ENCODE results near the gene RASSF4. TPM values are rescaled to one million over a fixed set of nuclear protein-coding genes. Genes with fewer than 3 reads are reported as not detected.

The RASSF4 gene
- total and polyA plus RNA-seq, 4 experiments from 2014 or later: 0.08 to 1.8 (median 0.92) TPM

- H3K4me1 ChIP-seq (ENCODE audit: insufficient read depth, low read length): peaks cover 26% of the 10 kb centered on the region
- POLR2A ChIA-PET (ENCODE audit: partially characterized antibody): no interaction called here
- intact Hi-C loops (cut with micrococcal nuclease): no loop called here
- no peaks in the 10 kb centered on the region for H3K36me3 ChIP-seq (ENCODE audit: insufficient read depth, low read length)
- H3K4me3 ChIP-seq (ENCODE audit: low read length in 2 of 2): peak overlapping the region; percentile 54 to 77
- no peaks in the 10 kb centered on the region for H3K9me3 ChIP-seq (ENCODE audit: control insufficient read depth in 1 of 2, low read length in 2 of 2)
- no peak overlapping the region for H3K27ac ChIP-seq (ENCODE audit: low read depth, low read length)
- no peaks in the 10 kb centered on the region for H3K27me3 ChIP-seq (ENCODE audit: insufficient read depth, low read length)
- H3K36me3 Mint-ChIP-seq: peaks cover 6 to 11% of the 10 kb centered on the region in 2 donors
- H3K9me3 Mint-ChIP-seq: no peaks in the 10 kb centered on the region
- CTCF ChIA-PET (ENCODE audit: partially characterized antibody): interaction anchor here (1.2 kb wide), 1 partner anchor 27 kb away, joined by 4 read pairs; no protein-coding TSS in a partner anchor
- DNase-seq: no peak
- H3K4me1 Mint-ChIP-seq: peaks cover 7 to 30% (median 21%) of the 10 kb centered on the region in 4 donors
- H3K27ac Mint-ChIP-seq: no peak overlapping the region
- H3K4me3 Mint-ChIP-seq: peak overlapping the region; percentile 52 to 91 (median 88)
- no peaks in the 10 kb centered on the region for H3K27me3 Mint-ChIP-seq
These were observed 472 bp downstream of the RASSF4 start for GRCh38 chr10:44960088-44960460.

GRCh38 chr10:44960482-44961229, 1.1 kb downstream of the RASSF4 start:
- H3K36me3 ChIP-seq (ENCODE audit: insufficient read depth, low read length): no peaks in the 10 kb centered on the region
- no peak overlapping the region for H3K4me3 ChIP-seq (ENCODE audit: low read length in 2 of 2)
- H3K27me3 ChIP-seq (ENCODE audit: insufficient read depth, low read length): no peaks in the 10 kb centered on the region
- no peaks in the 10 kb centered on the region for H3K9me3 ChIP-seq (ENCODE audit: control insufficient read depth in 1 of 2, low read length in 2 of 2)
- Mint-ChIP-seq H3K4me3 (peak overlapping the region; percentile 52 to 91 (median 88)), H3K9me3 (no peaks in the 10 kb centered on the region), H3K27me3 (no peaks in the 10 kb centered on the region), H3K36me3 (peaks cover 6 to 11% of the 10 kb centered on the region in 2 donors), H3K27ac (peak overlapping the region in 3 of 7 donors; percentile 25 to 47 (median 30)), H3K4me1 (peaks cover 7 to 30% (median 20%) of the 10 kb centered on the region in 4 donors)
- intact Hi-C loops (cut with micrococcal nuclease): no loop called here
- DNase-seq: no peak
- ChIA-PET CTCF (ENCODE audit: partially characterized antibody) (interaction anchor here (1.2 kb wide), 1 partner anchor 28 kb away, joined by 4 read pairs; no protein-coding TSS in a partner anchor), POLR2A (ENCODE audit: partially characterized antibody) (interaction anchor here (1.4 kb wide), 1 partner anchor 40 kb away, joined by 4 read pairs; the partner anchor contains the start of gene ZNF22)
- H3K4me1 ChIP-seq (ENCODE audit: insufficient read depth, low read length): peaks cover 26% of the 10 kb centered on the region
- H3K27ac ChIP-seq (ENCODE audit: low read depth, low read length): no peak overlapping the region

GRCh38 chr10:44961230-44961571, 1.6 kb downstream of the RASSF4 start:
- Histone ChIP-seq H3K27me3 (ENCODE audit: insufficient read depth, low read length) (no peaks in the 10 kb centered on the region), H3K27ac (ENCODE audit: low read depth, low read length) (no peak overlapping the region), H3K4me1 (ENCODE audit: insufficient read depth, low read length) (peaks cover 27% of the 10 kb centered on the region), H3K9me3 (ENCODE audit: control insufficient read depth in 1 of 2, low read length in 2 of 2) (no peaks in the 10 kb centered on the region), H3K36me3 (ENCODE audit: insufficient read depth, low read length) (no peaks in the 10 kb centered on the region), H3K4me3 (ENCODE audit: low read length in 2 of 2) (no peak overlapping the region)
- peaks cover 7 to 34% (median 22%) of the 10 kb centered on the region in 4 donors for H3K4me1 Mint-ChIP-seq
- peaks cover 2 to 10% of the 10 kb centered on the region in 2 donors for H3K36me3 Mint-ChIP-seq
- DNase-seq: no peak
- ChIA-PET POLR2A (ENCODE audit: partially characterized antibody) (interaction anchor here (1.4 kb wide), 1 partner anchor 39 kb away, joined by 4 read pairs; the partner anchor contains the start of gene ZNF22), CTCF (ENCODE audit: partially characterized antibody) (interaction anchor here (1.2 kb wide), 1 partner anchor 28 kb away, joined by 4 read pairs; no protein-coding TSS in a partner anchor)
- H3K27ac Mint-ChIP-seq: peak overlapping the region in 1 of 7 donors; percentile 30
- intact Hi-C loops (cut with micrococcal nuclease): no loop called here
- H3K9me3 Mint-ChIP-seq: no peaks in the 10 kb centered on the region
- H3K4me3 Mint-ChIP-seq: peak overlapping the region in 6 of 8 donors; percentile 17 to 91 (median 52)
- H3K27me3 Mint-ChIP-seq: no peaks in the 10 kb centered on the region

- intact Hi-C loops (cut with micrococcal nuclease): no loop called here
- Mint-ChIP-seq H3K4me1 (peaks cover 7 to 36% (median 23%) of the 10 kb centered on the region in 4 donors), H3K4me3 (peak overlapping the region in 1 of 8 donors; percentile 15), H3K36me3 (peaks cover 0 to 5% of the 10 kb centered on the region in 2 donors), H3K27ac (peak overlapping the region in 1 of 7 donors; percentile 19), H3K9me3 (no peaks in the 10 kb centered on the region), H3K27me3 (no peaks in the 10 kb centered on the region)
- ChIA-PET CTCF (ENCODE audit: partially characterized antibody) (interaction anchor here (1.7 kb wide), 1 partner anchor 29 kb away, joined by 6 read pairs; no protein-coding TSS in a partner anchor), POLR2A (ENCODE audit: partially characterized antibody) (interaction anchor here (1.4 kb wide), 1 partner anchor 38 kb away, joined by 4 read pairs; the partner anchor contains the start of gene ZNF22)
- no peak for DNase-seq
- Histone ChIP-seq H3K36me3 (ENCODE audit: insufficient read depth, low read length) (no peaks in the 10 kb centered on the region), H3K27me3 (ENCODE audit: insufficient read depth, low read length) (no peaks in the 10 kb centered on the region), H3K9me3 (ENCODE audit: control insufficient read depth in 1 of 2, low read length in 2 of 2) (no peaks in the 10 kb centered on the region), H3K4me1 (ENCODE audit: insufficient read depth, low read length) (peaks cover 31% of the 10 kb centered on the region), H3K4me3 (ENCODE audit: low read length in 2 of 2) (no peak overlapping the region), H3K27ac (ENCODE audit: low read depth, low read length) (no peak overlapping the region)
These were observed 2.5 kb downstream of the RASSF4 start for GRCh38 chr10:44961931-44962750.

- no peak overlapping the region for H3K4me3 ChIP-seq (ENCODE audit: low read length in 2 of 2)
- Mint-ChIP-seq H3K9me3 (no peaks in the 10 kb centered on the region), H3K27ac (no peak overlapping the region), H3K27me3 (no peaks in the 10 kb centered on the region), H3K4me3 (no peak overlapping the region), H3K4me1 (peaks cover 9 to 38% (median 23%) of the 10 kb centered on the region in 4 donors), H3K36me3 (peaks cover 0 to 5% of the 10 kb centered on the region in 2 donors)
- peaks cover 32% of the 10 kb centered on the region for H3K4me1 ChIP-seq (ENCODE audit: insufficient read depth, low read length)
- intact Hi-C loops (cut with micrococcal nuclease): no loop called here
- ChIA-PET CTCF (ENCODE audit: partially characterized antibody) (interaction anchor here (1.7 kb wide), 1 partner anchor 30 kb away, joined by 6 read pairs; no protein-coding TSS in a partner anchor), POLR2A (ENCODE audit: partially characterized antibody) (no interaction called here)
- no peak for DNase-seq
- H3K27me3 ChIP-seq (ENCODE audit: insufficient read depth, low read length): no peaks in the 10 kb centered on the region
- no peak overlapping the region for H3K27ac ChIP-seq (ENCODE audit: low read depth, low read length)
- no peaks in the 10 kb centered on the region for H3K36me3 ChIP-seq (ENCODE audit: insufficient read depth, low read length)
- no peaks in the 10 kb centered on the region for H3K9me3 ChIP-seq (ENCODE audit: control insufficient read depth in 1 of 2, low read length in 2 of 2)
These were observed 3.5 kb downstream of the RASSF4 start for GRCh38 chr10:44962870-44963738.

- Mint-ChIP-seq H3K36me3 (peaks cover 0 to 4% of the 10 kb centered on the region in 2 donors), H3K9me3 (no peaks in the 10 kb centered on the region), H3K4me3 (no peak overlapping the region), H3K27ac (no peak overlapping the region), H3K4me1 (peaks cover 10 to 38% (median 25%) of the 10 kb centered on the region in 4 donors), H3K27me3 (no peaks in the 10 kb centered on the region)
- H3K9me3 ChIP-seq (ENCODE audit: control insufficient read depth in 1 of 2, low read length in 2 of 2): no peaks in the 10 kb centered on the region
- intact Hi-C loops (cut with micrococcal nuclease): no loop called here
- peaks cover 32% of the 10 kb centered on the region for H3K4me1 ChIP-seq (ENCODE audit: insufficient read depth, low read length)
- CTCF ChIA-PET (ENCODE audit: partially characterized antibody): interaction anchor here (0.9 to 1.7 kb wide), 3 partner anchors 12 to 31 kb away, joined by 4 to 6 read pairs (median 5); no protein-coding TSS in a partner anchor
- H3K27ac ChIP-seq (ENCODE audit: low read depth, low read length): no peak overlapping the region
- DNase-seq: no peak
- H3K36me3 ChIP-seq (ENCODE audit: insufficient read depth, low read length): no peaks in the 10 kb centered on the region
- POLR2A ChIA-PET (ENCODE audit: partially characterized antibody): no interaction called here
- H3K27me3 ChIP-seq (ENCODE audit: insufficient read depth, low read length): no peaks in the 10 kb centered on the region
- H3K4me3 ChIP-seq (ENCODE audit: low read length in 2 of 2): no peak overlapping the region
These were observed 4.4 kb downstream of the RASSF4 start for GRCh38 chr10:44963772-44964633.

All from CD4-positive, alpha-beta memory T cell (primary cell).